HepG2 (cell line): Measurements from ENCODE around the gene DOCK2.

Experiments
- CEBPB ChIP-seq: IDR thresholded peaks from 2 replicates; pipeline ENCODE4 v1.6.1; 2011; ENCODE audit warnings: low read depth, low read length, improper control_type of control experiment, borderline replicate concordance
- CTCF ChIP-seq: sonication (generic); formaldehyde crosslinking; IDR thresholded peaks from 2 replicates; pipeline ENCODE4 v1.5.0; 2020; ENCODE audit warnings: mild to moderate bottlenecking, missing genetic modification reagents, moderate library complexity
- HNRNPLL ChIP-seq: fragments of 200-400 bp; formaldehyde crosslinking; IDR thresholded peaks from 2 replicates; pipeline ENCODE4 v1.6.1; 2017; ENCODE audit warnings: mild to moderate bottlenecking, low read depth, low read length; ENCODE audit not compliant: poor library complexity, severe bottlenecking
- HNRNPUL1 ChIP-seq: fragments of 200-400 bp; formaldehyde crosslinking; IDR thresholded peaks from 2 replicates; pipeline ENCODE4 v1.6.1; 2017; ENCODE audit warnings: low read depth, mild to moderate bottlenecking, low read length, moderate library complexity
- ISL2 ChIP-seq: sonication (generic); formaldehyde crosslinking; IDR thresholded peaks from 2 replicates; pipeline ENCODE4 v1.5.0; 2020; ENCODE audit warnings: missing genetic modification reagents
- JUN ChIP-seq: sonication (generic); formaldehyde crosslinking; IDR thresholded peaks from 2 replicates; pipeline ENCODE4 v1.4.0; 2020; ENCODE audit warnings: mild to moderate bottlenecking, missing genetic modification reagents
- PHF21A ChIP-seq: sonication (generic); formaldehyde crosslinking; IDR thresholded peaks from 2 replicates; pipeline ENCODE4 v1.5.0; 2020; ENCODE audit warnings: mild to moderate bottlenecking, missing genetic modification reagents
- POLR2A ChIP-seq, 2 experiments: IDR thresholded peaks; 2 replicates each; pipeline ENCODE4 v1.6.1; 2011; ENCODE audit warnings: low read depth in 2 of 2, low read length in 2 of 2, mild to moderate bottlenecking in 1 of 2, moderate library complexity in 1 of 2; ENCODE audit not compliant: insufficient read depth in 1 of 2
- REST ChIP-seq, 2 experiments: IDR thresholded peaks; 2 replicates each; pipeline ENCODE4 v1.6.1; 2011 to 2012; ENCODE audit warnings: low read length in 2 of 2, borderline replicate concordance in 1 of 2, low read depth in 1 of 2, mild to moderate bottlenecking in 1 of 2, moderate library complexity in 1 of 2
- ZNF639 ChIP-seq: conservative IDR thresholded peaks from 2 replicates; pipeline ENCODE4 v1.6.1; 2018; ENCODE audit warnings: missing genetic modification reagents
- ZNF792 ChIP-seq: IDR thresholded peaks from 2 replicates; pipeline ENCODE4 v1.6.1; 2016
- ZNF883 ChIP-seq: sonication (generic); formaldehyde crosslinking; IDR thresholded peaks from 2 replicates; pipeline ENCODE4 v1.5.1; 2020; ENCODE audit warnings: mild to moderate bottlenecking, missing genetic modification reagents; ENCODE audit errors: not compliant biosample characterization
- ZSCAN20 ChIP-seq: sonication (generic); formaldehyde crosslinking; IDR thresholded peaks from 2 replicates; pipeline ENCODE4 v1.4.0; 2020; ENCODE audit warnings: missing genetic modification reagents, mild to moderate bottlenecking, borderline replicate concordance

GRCh38 chr5:169711551-169712225, 74.6 kb downstream of the DOCK2 start:
- TF ChIP-seq ZSCAN20 (CRISPR knock-in tag), result no peak
- no peak for TF ChIP-seq PHF21A (CRISPR knock-in tag)
- no peak for TF ChIP-seq JUN (CRISPR knock-in tag)
- TF ChIP-seq CEBPB, result no peak
- no peak for TF ChIP-seq HNRNPLL
- TF ChIP-seq CTCF (CRISPR knock-in tag), result no peak
- no peak for TF ChIP-seq POLR2A (IDR thresholded peaks at IDR 0.05; ENCODE audit: insufficient read depth in 1 of 2, low read depth in 2 of 2, low read length in 2 of 2)
- TF ChIP-seq ZNF639 (CRISPR knock-in tag), result no peak
- TF ChIP-seq REST (IDR thresholded peaks at IDR 0.05; ENCODE audit: borderline replicate concordance in 1 of 2, low read depth in 1 of 2, low read length in 2 of 2), result no peak
- no peak for TF ChIP-seq HNRNPUL1
- TF ChIP-seq ZNF883 (CRISPR knock-in tag), result no peak
- TF ChIP-seq ISL2, result no peak
- no peak for TF ChIP-seq ZNF792 (CRISPR knock-in tag)
